ENCODE results near the gene ANKRD53. TPM values are rescaled to one million over a fixed set of nuclear protein-coding genes. Genes with fewer than 3 reads are reported as not detected.

Gene ANKRD53
- total RNA-seq, 1 donor from 2014 or later: 17.6 TPM

DNA sequence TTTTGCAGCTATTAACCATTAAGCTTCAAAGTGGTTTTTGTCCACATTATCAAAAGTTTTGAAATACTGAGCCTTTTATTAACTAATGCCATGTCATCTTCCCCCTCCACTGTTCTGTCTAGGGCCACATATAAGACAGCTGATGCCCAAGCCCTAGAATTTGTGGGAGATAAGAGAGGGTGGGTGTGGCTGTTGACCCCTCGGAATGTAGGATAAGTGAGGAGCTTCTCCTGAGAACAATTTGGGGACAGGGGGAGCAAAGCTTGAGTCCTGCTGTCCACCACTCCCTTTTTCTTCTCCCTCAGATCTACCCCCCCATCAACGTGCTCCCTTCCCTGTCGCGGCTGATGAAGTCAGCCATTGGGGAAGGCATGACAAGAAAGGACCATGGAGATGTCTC is 14.3 kb upstream of the ANKRD53 start:
- DNase-seq (ENCODE audit: low spot score): no peak

DNA sequence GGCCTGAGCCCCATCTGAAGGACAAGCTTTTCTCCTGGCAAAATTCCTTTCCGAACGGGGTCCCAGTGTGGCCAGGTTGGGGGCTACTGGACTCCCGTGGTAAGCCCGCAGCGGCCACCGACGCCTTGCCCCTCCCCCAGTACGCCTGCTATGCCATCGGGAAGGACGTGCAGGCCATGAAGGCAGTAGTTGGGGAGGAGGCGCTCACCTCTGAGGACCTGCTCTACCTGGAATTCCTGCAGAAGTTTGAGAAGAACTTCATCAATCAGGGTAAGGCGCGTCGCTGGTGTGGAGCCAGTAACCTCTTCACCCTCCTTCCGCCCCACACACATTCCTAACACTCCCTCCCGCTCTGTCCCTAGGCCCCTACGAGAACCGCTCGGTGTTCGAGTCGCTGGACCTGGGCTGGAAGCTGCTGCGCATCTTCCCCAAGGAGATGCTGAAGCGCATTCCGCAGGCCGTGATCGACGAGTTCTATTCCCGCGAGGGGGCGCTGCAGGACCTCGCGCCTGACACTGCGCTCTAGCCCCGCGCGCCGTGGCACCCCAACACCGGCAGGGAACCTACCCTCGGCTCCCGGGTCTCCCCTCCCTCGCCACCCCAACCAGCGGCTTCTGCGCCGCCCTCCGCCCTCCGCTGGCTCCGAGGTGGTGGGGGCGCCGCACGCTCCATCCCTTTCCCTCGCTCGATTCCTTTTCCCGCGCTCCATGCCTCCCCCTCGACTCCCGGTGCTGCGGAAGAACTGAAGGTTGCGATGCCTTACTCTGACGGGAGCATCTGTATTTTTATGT is 13.6 kb upstream of the ANKRD53 start:
- DNase-seq (ENCODE audit: low spot score): peak; percentile 92

DNA sequence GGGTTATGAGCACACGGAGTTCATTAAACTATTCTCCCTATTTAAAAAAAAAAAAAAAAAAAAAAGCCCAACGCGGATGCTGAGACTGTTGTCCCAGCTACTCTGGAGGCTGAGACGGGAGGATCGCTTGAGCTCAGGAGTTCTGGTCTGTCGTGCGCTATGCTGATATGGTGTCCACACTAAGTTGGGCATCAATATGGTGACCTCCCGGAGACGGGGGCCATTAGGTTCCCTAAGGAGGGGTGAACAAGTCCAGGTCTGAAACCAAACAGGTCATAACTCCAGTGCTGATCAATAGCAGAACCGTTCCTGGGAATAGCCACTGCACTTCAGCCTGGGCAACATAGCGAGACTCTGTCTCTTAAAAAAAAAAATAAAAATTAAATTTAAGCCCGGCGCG is 12.9 kb upstream of the ANKRD53 start:
- peak; percentile 85 for DNase-seq (ENCODE audit: low spot score)

DNA sequence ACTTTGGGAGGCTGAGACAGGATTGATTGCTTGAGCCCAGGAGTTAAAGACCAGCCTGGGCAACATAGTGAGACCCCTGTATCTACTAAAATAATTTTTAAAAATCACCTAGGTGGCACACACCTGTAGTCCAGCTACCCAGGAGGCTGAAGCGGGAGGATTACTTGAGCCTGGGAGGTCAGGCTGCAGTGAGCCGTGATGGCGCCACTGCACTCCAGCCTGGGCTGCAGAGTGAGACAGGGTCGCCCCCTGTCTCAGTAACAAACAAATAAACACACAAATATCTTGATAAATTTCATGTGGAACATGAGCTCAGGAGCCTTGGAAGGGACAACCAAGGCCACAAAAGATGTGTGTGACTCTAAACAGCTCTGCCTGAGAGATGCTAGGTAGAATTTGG is 11.7 kb upstream of the ANKRD53 start:
- DNase-seq (ENCODE audit: low spot score): peak; percentile 69

DNA sequence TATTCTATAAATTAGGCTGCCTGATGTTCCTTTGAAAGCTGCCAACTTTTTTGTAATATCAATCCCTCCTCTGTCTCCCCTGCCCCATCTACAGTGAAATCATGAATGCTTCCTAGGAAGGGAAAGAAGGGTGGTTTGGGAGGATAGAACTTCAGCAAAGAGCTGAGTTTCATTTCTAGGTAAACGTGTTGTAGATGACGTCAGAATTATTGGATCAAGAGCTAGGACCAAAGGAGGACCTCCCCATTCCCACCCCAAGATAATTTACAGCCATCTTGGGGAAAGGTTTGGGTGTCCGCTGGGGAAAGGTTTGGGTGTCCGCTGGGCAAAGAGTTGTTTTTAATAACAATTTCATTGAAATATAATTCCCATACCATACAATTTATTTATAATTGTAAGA is 11.2 kb upstream of the ANKRD53 start:
- DNase-seq (ENCODE audit: low spot score): no peak

DNA sequence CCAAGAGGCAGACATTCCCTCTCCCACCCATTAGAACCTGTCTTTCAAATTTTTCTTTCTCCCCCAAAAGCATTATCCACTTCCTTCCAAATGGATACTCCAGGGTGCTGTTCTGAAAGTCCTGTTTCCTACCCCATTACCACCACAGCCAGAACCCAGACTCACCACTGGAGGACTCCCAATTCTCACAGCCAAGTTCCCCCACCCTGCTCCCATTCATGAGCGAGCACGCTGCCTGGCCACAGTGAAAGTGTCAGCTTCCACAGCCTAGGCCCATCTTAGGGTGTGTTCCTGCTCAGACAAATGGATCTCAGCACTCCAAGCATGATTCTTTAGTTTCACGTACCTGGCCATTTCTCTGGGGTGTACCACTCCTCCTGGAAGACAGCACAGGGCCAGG is 3.8 kb upstream of the ANKRD53 start:
- DNase-seq (ENCODE audit: low spot score): peak; percentile 22

DNA sequence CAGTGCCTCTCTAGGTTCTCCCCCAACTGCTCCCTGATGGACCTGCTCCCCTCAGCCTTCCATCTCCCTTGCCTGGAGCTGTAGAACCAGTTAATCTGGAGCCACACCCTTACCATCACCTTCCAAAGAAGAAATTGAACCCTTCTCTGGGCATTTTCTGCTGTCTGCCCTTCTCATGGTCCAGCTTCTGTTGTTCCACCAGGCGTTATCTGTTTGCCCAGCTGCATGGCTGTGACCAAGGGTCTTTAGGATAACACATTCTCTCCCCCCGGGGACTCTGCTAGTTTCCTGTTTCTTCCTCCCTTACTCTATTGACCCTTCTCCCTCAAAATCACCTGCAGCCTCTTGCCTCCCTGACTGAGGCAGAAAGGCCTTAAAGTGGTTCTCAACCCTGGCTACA is 3.2 kb upstream of the ANKRD53 start:
- peak; percentile 41 for DNase-seq (ENCODE audit: low spot score)

DNA sequence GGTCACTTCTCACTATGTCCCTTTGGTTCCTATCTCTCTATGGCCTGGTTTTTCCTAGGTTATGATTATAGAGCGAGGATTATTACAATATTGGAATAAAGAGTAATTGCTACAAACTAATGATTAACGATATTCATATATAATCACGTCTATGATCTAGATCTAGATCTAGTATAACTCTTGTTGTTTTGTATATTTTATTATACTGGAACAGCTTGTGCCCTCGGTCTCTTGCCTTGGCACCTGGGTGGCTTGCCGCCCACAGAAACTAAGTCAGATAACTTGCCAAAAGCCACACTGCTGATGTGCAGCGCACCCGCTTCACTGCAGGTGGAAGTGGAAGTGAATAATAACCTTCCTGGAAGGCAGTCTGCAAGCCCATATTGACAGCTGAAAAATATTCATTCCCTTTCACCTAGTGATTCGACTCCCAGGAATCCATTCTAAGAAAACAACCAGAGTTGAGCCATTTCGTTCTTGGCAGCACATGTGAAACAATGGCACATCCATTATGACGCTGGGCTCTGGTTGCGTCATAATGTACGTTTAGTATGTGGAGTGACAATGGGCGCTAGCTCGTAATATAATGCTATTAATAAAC is 725 bp upstream of the ANKRD53 start:
- DNase-seq (ENCODE audit: low spot score): peak; percentile 60

DNA sequence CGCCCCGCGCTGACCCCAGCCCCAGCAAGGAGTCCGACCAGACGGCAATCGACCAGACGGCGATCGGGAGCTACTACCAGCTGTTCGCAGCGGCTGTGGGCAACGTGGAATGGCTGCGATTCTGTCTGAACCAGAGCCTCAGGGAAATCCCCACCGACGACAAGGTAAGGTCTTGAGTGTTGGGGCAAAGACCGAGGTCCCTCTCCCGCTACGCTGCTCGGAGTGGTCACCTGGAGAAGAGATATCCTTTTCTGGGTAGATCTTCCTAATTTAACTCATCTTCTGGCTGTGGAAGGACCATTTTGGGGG is 704 bp downstream of the ANKRD53 start:
- no peak for DNase-seq (ENCODE audit: low spot score)

DNA sequence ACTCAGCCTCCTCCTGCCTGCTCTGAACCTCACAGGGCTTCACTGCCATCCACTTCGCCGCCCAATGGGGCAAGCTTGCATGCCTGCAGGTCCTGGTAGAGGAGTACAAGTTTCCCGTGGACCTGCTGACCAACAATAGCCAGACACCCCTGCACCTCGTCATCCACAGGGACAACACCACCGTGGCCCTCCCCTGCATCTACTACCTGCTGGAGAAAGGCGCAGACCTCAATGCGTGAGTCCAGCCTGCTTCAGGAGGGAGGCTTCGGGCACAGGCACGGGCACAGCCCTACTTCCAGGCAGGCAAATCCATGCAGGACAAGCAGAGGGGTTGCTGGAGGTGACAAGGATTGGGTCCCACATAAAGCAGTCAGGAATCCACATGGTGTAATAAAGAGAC is 1.2 kb downstream of the ANKRD53 start:
- peak; percentile 75 for DNase-seq (ENCODE audit: low spot score)

DNA sequence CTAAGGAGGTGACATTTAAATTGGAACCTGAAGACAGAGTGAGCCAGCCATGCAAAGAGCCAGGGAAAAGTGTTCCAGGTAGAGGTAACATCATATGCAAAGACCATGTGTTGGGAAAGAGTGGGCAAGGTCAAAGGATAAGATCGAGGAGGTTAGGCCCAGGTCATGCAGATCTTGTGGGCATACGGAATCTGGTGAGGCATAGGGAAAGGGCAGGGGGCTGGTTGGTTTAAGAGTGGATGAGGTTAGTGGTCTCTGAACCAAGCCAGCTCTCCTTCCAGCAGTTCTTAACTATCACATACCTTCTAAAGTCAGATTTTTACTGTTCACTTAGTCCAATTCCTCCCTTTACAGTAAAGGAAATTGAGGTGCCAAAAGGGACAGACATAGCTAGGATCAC is 3.0 kb downstream of the ANKRD53 start:
- peak; percentile 24 for DNase-seq (ENCODE audit: low spot score)

DNA sequence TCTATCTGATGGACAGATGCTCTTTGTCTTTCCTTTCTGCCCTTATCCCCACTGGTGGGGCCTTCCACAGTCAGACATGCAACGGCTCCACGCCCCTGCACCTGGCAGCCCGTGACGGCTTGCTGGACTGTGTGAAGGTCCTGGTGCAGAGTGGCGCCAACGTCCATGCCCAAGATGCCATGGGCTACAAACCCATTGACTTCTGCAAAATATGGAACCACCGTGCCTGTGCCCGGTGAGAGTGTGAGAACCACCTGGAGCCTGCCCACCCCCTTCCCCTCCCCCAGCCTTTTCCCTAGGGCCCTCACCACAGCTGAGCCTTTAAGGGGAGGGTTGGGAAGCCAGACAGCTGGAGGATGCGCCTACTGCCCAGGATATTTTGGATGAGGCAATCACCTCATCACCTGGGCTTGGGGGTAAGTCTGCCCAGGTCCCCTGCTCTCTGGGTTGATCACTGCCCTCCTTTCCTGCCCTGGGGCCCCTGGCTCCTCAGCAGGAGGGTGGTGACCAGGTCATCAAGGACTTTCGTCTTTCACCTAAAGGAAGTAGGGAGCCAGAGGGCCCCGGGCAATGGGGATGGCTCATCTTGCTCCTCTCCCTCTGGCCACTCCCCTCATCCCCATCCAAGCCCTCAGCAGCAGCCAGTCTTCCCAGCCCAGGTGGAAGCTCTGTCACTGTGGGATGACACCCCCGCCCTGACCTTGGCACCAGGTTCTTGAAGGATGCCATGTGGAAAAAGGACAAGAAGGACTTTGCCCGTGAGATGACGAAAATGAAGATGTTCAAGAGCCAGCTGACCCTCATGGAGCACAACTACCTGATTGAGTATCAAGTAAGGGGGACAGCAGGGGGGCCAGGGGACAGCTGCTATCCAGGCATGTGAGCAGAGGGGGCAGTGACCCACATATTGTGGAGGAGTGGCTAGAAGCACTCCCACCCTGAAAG is 3.7 kb downstream of the ANKRD53 start:
- DNase-seq (ENCODE audit: low spot score): peak; percentile 86

DNA sequence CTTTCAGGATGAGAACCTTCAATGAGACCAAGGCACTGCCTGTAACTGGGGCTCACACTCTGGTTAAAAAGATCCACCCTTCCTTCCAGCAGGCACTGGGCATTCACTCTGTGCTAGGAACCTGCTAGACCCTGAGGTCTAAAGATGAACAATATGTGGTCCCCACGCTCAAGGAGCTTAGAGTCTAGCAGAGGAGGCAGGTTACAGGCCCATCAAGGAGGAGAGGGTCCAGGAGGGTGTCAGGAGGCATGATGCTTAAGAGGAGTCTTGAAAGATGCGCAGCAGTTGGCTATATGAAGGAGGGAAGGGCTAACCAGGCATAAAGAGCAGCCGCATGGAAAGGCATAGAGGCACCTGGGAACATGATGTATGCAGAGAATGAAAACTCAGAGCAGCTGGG is 4.5 kb downstream of the ANKRD53 start:
- peak; percentile 28 for DNase-seq (ENCODE audit: low spot score)

DNA sequence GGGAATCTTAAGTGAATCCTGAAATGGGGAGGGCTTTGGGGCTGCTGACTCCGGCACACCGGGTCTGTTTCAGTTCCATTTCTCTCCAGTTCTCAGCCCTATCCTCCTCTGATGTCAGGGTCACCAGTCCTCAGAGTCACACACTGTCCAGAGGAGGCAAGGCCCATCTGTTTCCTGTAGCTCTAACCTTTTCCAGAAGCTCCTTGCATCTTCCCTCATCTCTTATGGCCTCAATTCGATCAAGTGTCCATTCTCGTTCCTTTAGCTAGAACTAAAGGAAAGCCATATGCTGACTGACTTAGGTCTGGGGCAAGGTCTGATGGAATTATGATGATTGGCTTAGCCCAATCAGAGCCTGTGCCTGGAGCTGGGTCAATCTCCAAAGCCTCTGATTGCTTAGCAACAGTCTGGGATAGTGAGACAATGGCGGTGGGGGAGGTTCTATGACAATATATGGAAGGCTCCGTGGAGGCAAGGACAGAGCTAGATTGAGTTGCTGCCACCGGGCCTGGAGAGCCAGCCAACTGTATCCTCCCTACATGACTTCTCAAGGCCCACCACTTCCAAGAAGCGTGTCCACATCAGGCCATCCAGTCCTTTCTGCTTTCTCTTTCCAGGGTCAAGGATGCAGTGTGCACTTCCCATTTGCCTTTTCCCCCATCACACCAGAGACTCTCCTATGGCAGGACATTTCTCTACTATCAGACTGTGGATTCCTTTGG is 5.2 kb downstream of the ANKRD53 start:
- DNase-seq (ENCODE audit: low spot score): peak; percentile 73

DNA sequence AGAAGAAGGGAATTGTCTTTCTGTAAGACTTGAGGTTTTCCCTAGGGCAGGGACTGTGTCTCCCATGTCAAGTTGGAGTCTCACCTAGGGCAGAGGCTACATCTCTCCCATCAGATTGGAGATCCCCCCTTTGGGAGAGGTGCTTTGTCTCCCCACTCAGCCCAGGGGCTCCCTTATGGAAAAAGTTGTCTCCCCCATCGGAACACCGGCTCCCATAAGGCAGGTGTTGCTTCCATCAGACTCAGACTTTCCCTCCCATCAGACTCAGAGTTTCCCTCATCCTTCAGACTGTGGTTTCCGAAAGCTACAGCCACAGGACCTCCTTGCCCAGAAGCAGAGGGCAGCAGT is 5.8 kb downstream of the ANKRD53 start:
- peak; percentile 20 for DNase-seq (ENCODE audit: low spot score)

DNA sequence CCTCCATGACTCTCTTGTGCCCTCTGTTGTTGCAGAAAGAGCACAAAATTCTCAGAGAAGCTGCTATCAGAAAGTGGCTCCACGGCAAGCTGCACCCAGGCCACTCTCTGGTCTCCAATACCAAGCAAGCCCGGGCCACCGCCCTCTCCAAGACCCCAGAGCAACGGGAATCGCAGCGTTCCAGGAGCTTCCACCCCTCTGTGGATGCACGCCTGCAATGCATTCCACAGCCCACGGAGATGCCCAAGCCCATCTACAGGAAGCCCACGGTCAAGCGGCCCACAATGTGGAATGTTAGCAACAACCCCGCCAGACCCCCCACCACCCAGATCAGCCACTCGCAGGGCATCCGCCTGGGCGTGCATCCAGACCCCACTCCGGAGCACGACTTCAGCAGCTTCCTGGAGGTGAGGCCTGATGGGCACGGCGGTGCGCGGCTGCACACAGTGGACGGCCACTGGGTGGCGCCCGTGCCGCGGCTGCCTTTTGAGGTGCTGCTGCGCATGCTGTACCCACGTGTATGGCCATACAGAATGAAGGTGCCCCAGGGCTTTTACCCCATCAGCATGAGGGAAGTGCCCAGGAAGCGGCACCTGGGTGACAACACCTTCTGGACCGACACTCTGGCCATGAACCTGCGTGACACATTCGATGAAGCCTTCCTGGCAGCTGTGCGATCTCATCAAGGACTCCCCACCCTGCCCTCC is 6.3 kb downstream of the ANKRD53 start:
- DNase-seq (ENCODE audit: low spot score): peak; percentile 93

DNA sequence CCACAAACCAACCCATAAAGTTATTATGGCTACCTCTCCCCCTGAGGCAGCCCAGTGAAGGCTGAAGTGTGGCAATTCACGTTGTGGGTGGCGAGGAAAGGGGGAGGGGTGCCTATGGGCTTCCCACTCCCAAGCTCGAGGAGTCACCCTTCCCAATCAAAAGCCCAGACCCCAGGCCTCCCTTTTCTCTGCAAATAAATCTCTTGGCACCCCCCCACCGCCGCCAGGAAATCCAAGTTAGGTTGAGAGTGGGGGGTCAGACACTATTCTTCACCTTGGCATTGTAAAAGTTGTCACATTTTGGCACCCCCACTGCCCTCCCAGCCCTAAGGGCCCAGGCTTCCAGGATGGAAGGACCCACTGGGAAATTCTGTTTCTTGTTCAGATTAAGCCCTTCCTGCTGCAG is 6.9 kb downstream of the ANKRD53 start:
- peak; percentile 57 for DNase-seq (ENCODE audit: low spot score)

DNA sequence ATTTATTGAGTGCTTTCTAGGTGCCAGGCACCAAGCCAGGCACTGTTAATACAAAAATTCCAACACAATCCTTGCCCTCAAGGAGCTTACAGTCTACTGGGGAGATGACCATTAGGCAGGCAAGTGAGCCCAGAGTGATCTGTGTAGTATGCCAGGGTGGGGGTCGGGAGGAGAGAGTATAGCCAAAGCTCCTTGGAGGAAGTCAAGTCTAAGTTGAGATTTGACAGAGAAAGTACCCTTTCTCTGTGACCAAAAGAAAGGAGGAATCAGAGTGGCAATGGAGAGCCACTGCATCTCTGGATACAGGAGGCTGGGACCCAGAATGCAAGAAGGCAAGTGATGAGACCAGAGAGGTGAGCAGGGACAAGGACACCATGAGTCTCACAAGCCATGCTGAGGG is 7.5 kb downstream of the ANKRD53 start:
- DNase-seq (ENCODE audit: low spot score): peak; percentile 45

DNA sequence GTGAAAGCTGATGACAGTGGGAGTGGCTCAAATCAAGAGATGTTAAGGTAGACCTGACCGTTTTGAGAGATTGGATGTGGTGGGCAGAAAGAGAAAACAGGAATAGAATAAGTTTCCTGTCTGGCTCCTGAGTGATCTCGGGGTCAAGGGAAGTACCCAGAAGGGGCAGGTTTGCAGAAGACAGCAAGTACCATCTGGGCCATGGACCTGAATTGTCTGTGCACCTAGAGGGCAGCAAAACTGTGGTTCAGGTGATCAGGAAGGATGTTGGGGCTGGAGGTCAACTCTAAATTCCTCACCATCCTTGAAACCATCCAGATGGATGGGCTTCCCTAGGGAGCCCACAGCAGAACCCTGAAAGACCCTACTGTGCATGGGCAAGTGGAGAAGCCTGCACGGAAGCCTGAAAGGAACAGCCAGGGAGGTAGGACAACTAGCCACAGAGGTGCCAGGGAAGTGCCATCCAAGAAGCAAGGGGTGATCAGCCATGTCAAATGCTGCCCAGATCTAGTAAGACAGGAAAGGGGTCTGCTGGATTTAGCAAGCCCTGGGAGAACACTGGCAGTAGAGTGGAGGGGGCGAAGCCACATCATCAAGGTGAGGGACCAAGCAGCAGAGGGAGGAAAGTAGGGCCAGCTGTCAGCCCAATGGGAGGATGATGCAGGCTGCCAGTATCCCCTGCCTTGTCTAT is 8.2 kb downstream of the ANKRD53 start:
- peak; percentile 60 for DNase-seq (ENCODE audit: low spot score)

DNA sequence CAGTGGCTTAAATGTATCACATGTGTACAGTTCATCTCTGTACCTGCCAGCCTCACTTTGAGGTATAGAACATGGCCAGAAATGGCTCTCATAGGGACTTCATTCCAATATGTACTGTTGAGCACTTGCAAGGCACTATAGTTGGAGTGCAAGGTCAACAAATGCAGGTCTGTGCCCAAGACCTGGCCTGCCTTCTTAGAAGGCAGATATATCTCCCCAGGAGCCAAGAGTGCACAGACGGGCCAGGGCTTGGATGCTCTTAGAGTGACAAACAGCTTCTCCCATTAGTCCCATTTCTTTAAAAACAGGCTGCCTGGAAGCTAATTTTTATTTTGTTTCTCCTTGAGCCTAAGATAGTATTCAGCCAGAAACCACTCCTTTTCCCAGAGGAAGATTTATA is 9.0 kb downstream of the ANKRD53 start:
- DNase-seq (ENCODE audit: low spot score): no peak
